ENCODE data around the gene CLPTM1L.

CLPTM1L gene

DNA sequence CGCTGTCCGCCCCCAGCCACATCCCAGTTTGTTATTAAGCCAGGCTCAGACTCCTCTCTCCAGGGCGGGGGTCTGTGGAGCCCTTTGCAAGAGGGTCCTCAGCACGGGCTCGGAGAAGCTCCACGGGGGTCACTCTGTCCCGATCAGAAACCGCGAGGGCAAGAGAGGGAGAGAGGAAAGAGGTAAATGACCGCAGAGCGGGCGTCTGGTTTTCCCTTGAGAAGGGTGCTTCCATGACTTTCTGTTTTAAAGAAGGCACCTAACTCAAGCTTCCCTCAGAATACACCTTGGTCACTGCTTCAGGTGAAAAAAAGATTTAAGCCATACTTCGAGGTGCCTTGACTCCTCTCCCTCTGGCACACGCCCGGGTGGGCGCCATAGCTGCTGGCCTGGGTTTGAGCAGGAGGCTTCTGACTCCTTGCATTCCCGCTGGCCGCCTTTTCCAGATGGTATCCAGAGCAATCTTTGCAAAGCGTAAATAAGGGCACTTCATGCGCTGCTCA is 44.3 kb downstream of the CLPTM1L start:
- no peak overlapping the region for H2BK15ac ChIP-seq (ENCODE audit: low read length)
- no peak overlapping the region for H3K27ac ChIP-seq (replicated peaks; ENCODE audit: low read length)
- H4K91ac ChIP-seq (ENCODE audit: low read depth, low read length, poor library complexity): no peak overlapping the region
- H2BK5ac ChIP-seq (ENCODE audit: low read length): no peak overlapping the region
- H3K4ac ChIP-seq (ENCODE audit: low read length): no peak overlapping the region
- H2BK12ac ChIP-seq (ENCODE audit: low read length): no peak overlapping the region
- H3K4me3 ChIP-seq (ENCODE audit: low read length in 2 of 2): no peak overlapping the region
- peaks cover 0 to 2% of the 10 kb centered on the region in 2 donors for H3K9me3 ChIP-seq (replicated peaks in 1 of 2; ENCODE audit: control insufficient read depth in 2 of 2, insufficient read depth in 1 of 2, low read depth in 1 of 2, low read length in 2 of 2)
- WGBS, 2 donors (ENCODE audit: extremely low coverage in 2 of 2, insufficient read length in 2 of 2, insufficient replicate concordance in 1 of 2): no CpG with 5 or more reads among the region's 20 CpGs
- H4K8ac ChIP-seq (ENCODE audit: low read depth, low read length): no peak overlapping the region
- no peak overlapping the region for H3K18ac ChIP-seq (ENCODE audit: low read length)
- no peaks in the 10 kb centered on the region for H3K36me3 ChIP-seq (replicated peaks in 1 of 2; ENCODE audit: control insufficient read depth in 2 of 2, insufficient read depth in 2 of 2, low read length in 2 of 2)
- H3K79me1 ChIP-seq (ENCODE audit: low read depth, low read length): no peaks in the 10 kb centered on the region
- peaks cover under 1 to 53% (median 4%) of the 10 kb centered on the region in 3 experiments for H3K27me3 ChIP-seq (ENCODE audit: control insufficient read depth in 3 of 3, insufficient read depth in 3 of 3, low read depth in 1 of 3, low read length in 3 of 3)
- no peak overlapping the region for H2BK120ac ChIP-seq (ENCODE audit: low read depth, low read length)
- H3K9ac ChIP-seq (ENCODE audit: low read depth, low read length, poor library complexity): no peak overlapping the region
- no peak overlapping the region for H2AFZ ChIP-seq (ENCODE audit: low read length)
- no peak overlapping the region for H3K14ac ChIP-seq (ENCODE audit: low read length)
- no peak overlapping the region for H3K23ac ChIP-seq (ENCODE audit: low read depth, low read length, poor library complexity)
- H2AK5ac ChIP-seq (ENCODE audit: low read depth, low read length): no peak overlapping the region
- H3K4me1 ChIP-seq (ENCODE audit: control insufficient read depth in 2 of 2, insufficient read depth in 1 of 2, low read depth in 1 of 2, low read length in 2 of 2): no peaks in the 10 kb centered on the region
- no peak for DNase-seq (ENCODE audit: low spot score)
- no peak overlapping the region for H3K4me2 ChIP-seq (ENCODE audit: insufficient read depth, low read length, poor library complexity, severe bottlenecking)

DNA sequence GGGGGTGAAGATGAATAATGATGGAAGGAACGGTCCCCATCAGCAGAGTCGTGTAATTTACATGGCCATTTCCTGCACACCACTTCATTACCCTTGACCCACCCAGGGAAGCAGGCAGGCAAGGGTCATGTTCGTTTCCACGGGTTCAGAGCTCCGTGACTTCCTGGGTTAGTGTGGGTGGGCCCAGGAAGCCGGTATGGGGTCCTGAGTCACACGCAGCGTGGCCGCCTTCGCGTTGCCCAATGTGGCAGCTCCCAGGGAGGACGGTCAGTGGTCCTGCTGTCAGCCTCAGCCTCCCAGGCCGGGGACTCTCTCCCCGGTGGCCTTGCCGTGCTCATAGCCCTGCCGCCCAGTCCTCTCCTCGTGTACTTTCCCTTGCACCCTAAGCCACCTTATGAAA is 44.9 kb downstream of the CLPTM1L start:
- no peaks in the 10 kb centered on the region for H3K36me3 ChIP-seq (replicated peaks in 1 of 2; ENCODE audit: control insufficient read depth in 2 of 2, insufficient read depth in 2 of 2, low read length in 2 of 2)
- no peak overlapping the region for H3K23ac ChIP-seq (ENCODE audit: low read depth, low read length, poor library complexity)
- no peak overlapping the region for H3K4me2 ChIP-seq (ENCODE audit: insufficient read depth, low read length, poor library complexity, severe bottlenecking)
- no peak overlapping the region for H3K4me3 ChIP-seq (ENCODE audit: low read length in 2 of 2)
- no peaks in the 10 kb centered on the region for H3K79me1 ChIP-seq (ENCODE audit: low read depth, low read length)
- H3K27me3 ChIP-seq (ENCODE audit: control insufficient read depth in 3 of 3, insufficient read depth in 3 of 3, low read depth in 1 of 3, low read length in 3 of 3): peaks cover 3 to 60% (median 9%) of the 10 kb centered on the region in 3 experiments
- no peak overlapping the region for H2BK5ac ChIP-seq (ENCODE audit: low read length)
- H2AFZ ChIP-seq (ENCODE audit: low read length): no peak overlapping the region
- H3K18ac ChIP-seq (ENCODE audit: low read length): peak overlapping the region; percentile 28
- H2AK5ac ChIP-seq (ENCODE audit: low read depth, low read length): peak overlapping the region; percentile 46
- H4K91ac ChIP-seq (ENCODE audit: low read depth, low read length, poor library complexity): no peak overlapping the region
- H2BK120ac ChIP-seq (ENCODE audit: low read depth, low read length): no peak overlapping the region
- WGBS, 2 donors (ENCODE audit: extremely low coverage in 2 of 2, insufficient read length in 2 of 2, insufficient replicate concordance in 1 of 2): no CpG with 5 or more reads among the region's 17 CpGs
- peak overlapping the region; percentile 58 for H2BK12ac ChIP-seq (ENCODE audit: low read length)
- H3K14ac ChIP-seq (ENCODE audit: low read length): peak overlapping the region; percentile 89
- no peak overlapping the region for H2BK15ac ChIP-seq (ENCODE audit: low read length)
- H3K27ac ChIP-seq (replicated peaks; ENCODE audit: low read length): no peak overlapping the region
- H3K4ac ChIP-seq (ENCODE audit: low read length): no peak overlapping the region
- H4K8ac ChIP-seq (ENCODE audit: low read depth, low read length): no peak overlapping the region
- peak overlapping the region; percentile 70 for H3K9ac ChIP-seq (ENCODE audit: low read depth, low read length, poor library complexity)
- peaks cover 0 to 4% of the 10 kb centered on the region in 2 donors for H3K4me1 ChIP-seq (ENCODE audit: control insufficient read depth in 2 of 2, insufficient read depth in 1 of 2, low read depth in 1 of 2, low read length in 2 of 2)
- peaks cover 0 to 2% of the 10 kb centered on the region in 2 donors for H3K9me3 ChIP-seq (replicated peaks in 1 of 2; ENCODE audit: control insufficient read depth in 2 of 2, insufficient read depth in 1 of 2, low read depth in 1 of 2, low read length in 2 of 2)
- DNase-seq (ENCODE audit: low spot score): no peak

DNA sequence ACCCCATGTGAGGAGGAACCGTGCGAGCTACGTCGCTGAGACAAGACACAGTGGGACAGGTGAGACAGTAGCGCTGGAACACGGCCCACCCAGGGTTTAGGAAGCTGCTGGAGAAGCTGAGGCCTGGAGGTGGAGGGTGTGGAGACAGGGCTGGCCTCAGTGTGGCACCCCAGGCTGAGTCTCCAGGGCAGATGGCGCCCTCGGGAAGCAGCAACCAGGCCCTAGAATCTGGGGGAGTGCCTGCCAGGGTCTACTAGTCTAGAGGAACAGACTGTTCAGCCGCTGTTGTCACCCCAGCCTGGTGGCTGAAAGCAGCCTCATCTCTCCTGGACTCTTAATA is 45.4 kb downstream of the CLPTM1L start:
- Histone ChIP-seq H3K4me1 (ENCODE audit: control insufficient read depth in 2 of 2, insufficient read depth in 1 of 2, low read depth in 1 of 2, low read length in 2 of 2) (peaks cover 0 to 4% of the 10 kb centered on the region in 2 donors), H4K91ac (ENCODE audit: low read depth, low read length, poor library complexity) (no peak overlapping the region), H2BK15ac (ENCODE audit: low read length) (no peak overlapping the region), H4K8ac (ENCODE audit: low read depth, low read length) (no peak overlapping the region), H3K9me3 (replicated peaks in 1 of 2; ENCODE audit: control insufficient read depth in 2 of 2, insufficient read depth in 1 of 2, low read depth in 1 of 2, low read length in 2 of 2) (peaks cover 0 to 2% of the 10 kb centered on the region in 2 donors), H3K79me1 (ENCODE audit: low read depth, low read length) (no peaks in the 10 kb centered on the region), H3K14ac (ENCODE audit: low read length) (peak overlapping the region; percentile 38), H3K9ac (ENCODE audit: low read depth, low read length, poor library complexity) (no peak overlapping the region), H2AK5ac (ENCODE audit: low read depth, low read length) (no peak overlapping the region), H3K18ac (ENCODE audit: low read length) (peak overlapping the region; percentile 17), H2BK5ac (ENCODE audit: low read length) (no peak overlapping the region), H3K23ac (ENCODE audit: low read depth, low read length, poor library complexity) (peak overlapping the region; percentile 91), H3K4me2 (ENCODE audit: insufficient read depth, low read length, poor library complexity, severe bottlenecking) (no peak overlapping the region), H3K27me3 (ENCODE audit: control insufficient read depth in 3 of 3, insufficient read depth in 3 of 3, low read depth in 1 of 3, low read length in 3 of 3) (peaks cover 3 to 63% (median 9%) of the 10 kb centered on the region in 3 experiments), H3K4me3 (ENCODE audit: low read length in 2 of 2) (no peak overlapping the region), H3K27ac (replicated peaks; ENCODE audit: low read length) (no peak overlapping the region), H2AFZ (ENCODE audit: low read length) (no peak overlapping the region), H3K4ac (ENCODE audit: low read length) (no peak overlapping the region), H2BK12ac (ENCODE audit: low read length) (no peak overlapping the region), H2BK120ac (ENCODE audit: low read depth, low read length) (no peak overlapping the region), H3K36me3 (replicated peaks in 1 of 2; ENCODE audit: control insufficient read depth in 2 of 2, insufficient read depth in 2 of 2, low read length in 2 of 2) (no peaks in the 10 kb centered on the region)
- WGBS, 2 donors (ENCODE audit: extremely low coverage in 2 of 2, insufficient read length in 2 of 2, insufficient replicate concordance in 1 of 2): no CpG with 5 or more reads among the region's 9 CpGs
- no peak for DNase-seq (ENCODE audit: low spot score)

DNA sequence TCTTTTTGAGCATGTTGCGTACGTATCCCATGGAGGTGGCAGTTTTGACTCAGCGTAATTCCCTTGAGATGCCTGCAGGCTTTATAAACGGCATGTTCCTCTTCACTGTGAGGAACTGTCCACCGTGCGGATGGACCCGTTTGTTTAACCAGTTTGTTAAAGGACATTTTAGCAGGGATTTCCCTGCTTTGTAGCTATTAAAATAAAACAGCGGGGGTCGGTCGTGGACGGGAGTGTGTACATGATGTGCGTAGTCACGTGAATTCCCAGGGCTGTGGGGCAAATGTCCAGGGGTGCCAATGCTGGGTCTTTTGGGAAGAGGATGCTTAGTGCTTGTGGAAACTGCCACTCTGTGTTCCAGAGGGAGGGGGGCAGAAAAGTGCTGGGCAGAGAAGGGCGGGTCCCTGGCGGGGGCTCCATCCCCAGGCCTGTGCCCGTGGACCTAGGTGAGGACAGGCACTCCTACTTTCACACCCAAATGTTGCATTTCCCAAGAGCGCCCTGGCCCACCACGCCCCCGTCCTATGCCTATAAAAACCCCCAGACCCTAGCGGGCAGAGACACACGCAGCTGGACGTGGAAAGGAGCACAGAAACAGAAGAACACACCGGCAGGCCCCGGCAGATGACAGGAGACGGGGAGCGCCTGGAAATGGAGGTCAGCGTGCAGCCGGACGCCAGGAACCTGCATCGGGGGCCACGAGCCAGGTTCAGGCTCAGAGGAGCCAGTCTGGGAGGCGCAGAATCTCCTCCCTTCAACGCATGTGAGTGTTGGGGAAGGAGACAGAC is 46.0 kb downstream of the CLPTM1L start:
- Histone ChIP-seq H2BK15ac (ENCODE audit: low read length) (no peak overlapping the region), H4K91ac (ENCODE audit: low read depth, low read length, poor library complexity) (no peak overlapping the region), H3K9me3 (replicated peaks in 1 of 2; ENCODE audit: control insufficient read depth in 2 of 2, insufficient read depth in 1 of 2, low read depth in 1 of 2, low read length in 2 of 2) (peaks cover 0 to 2% of the 10 kb centered on the region in 2 donors), H3K4me1 (ENCODE audit: control insufficient read depth in 2 of 2, insufficient read depth in 1 of 2, low read depth in 1 of 2, low read length in 2 of 2) (peaks cover 0 to 7% of the 10 kb centered on the region in 2 donors), H3K14ac (ENCODE audit: low read length) (peak overlapping the region; percentile 38), H2BK5ac (ENCODE audit: low read length) (no peak overlapping the region), H4K8ac (ENCODE audit: low read depth, low read length) (no peak overlapping the region), H3K27me3 (ENCODE audit: control insufficient read depth in 3 of 3, insufficient read depth in 3 of 3, low read depth in 1 of 3, low read length in 3 of 3) (peaks cover 3 to 68% (median 9%) of the 10 kb centered on the region in 3 experiments), H3K4ac (ENCODE audit: low read length) (no peak overlapping the region), H3K36me3 (replicated peaks in 1 of 2; ENCODE audit: control insufficient read depth in 2 of 2, insufficient read depth in 2 of 2, low read length in 2 of 2) (no peaks in the 10 kb centered on the region), H2AFZ (ENCODE audit: low read length) (no peak overlapping the region), H3K18ac (ENCODE audit: low read length) (peak overlapping the region; percentile 17), H3K4me3 (ENCODE audit: low read length in 2 of 2) (no peak overlapping the region), H2BK120ac (ENCODE audit: low read depth, low read length) (no peak overlapping the region), H3K23ac (ENCODE audit: low read depth, low read length, poor library complexity) (peak overlapping the region; percentile 91), H3K27ac (replicated peaks; ENCODE audit: low read length) (no peak overlapping the region), H3K9ac (ENCODE audit: low read depth, low read length, poor library complexity) (no peak overlapping the region), H2BK12ac (ENCODE audit: low read length) (no peak overlapping the region), H2AK5ac (ENCODE audit: low read depth, low read length) (no peak overlapping the region), H3K4me2 (ENCODE audit: insufficient read depth, low read length, poor library complexity, severe bottlenecking) (no peak overlapping the region), H3K79me1 (ENCODE audit: low read depth, low read length) (peaks cover 3% of the 10 kb centered on the region)
- no CpG with 5 or more reads among the region's 33 CpGs for WGBS, 2 donors (ENCODE audit: extremely low coverage in 2 of 2, insufficient read length in 2 of 2, insufficient replicate concordance in 1 of 2)
- no peak for DNase-seq (ENCODE audit: low spot score)
